Stimulated activated CD8-positive, alpha-beta memory T cell treated with anti-CD3 and anti-CD28 coated beads, Interleukin-7, amount 100 ng/mL, for 4 hours (primary cell): ENCODE data around the gene ADGRG1.
A peak's percentile ranks its signal among the peaks of the same experiment; 100 is the strongest.
"Not testable (repeated sequence)": the region's sequence is repeated elsewhere in the genome, so short reads cannot be mapped to it uniquely, and the experiment has no call there.

Source experiments
- DNase-seq, 2 donors: peaks; one replicate each; pipeline ENCODE4 v3.0.0-alpha.2; 2020; ENCODE audit warnings: low read depth in 2 of 2

The ADGRG1 gene

DNA sequence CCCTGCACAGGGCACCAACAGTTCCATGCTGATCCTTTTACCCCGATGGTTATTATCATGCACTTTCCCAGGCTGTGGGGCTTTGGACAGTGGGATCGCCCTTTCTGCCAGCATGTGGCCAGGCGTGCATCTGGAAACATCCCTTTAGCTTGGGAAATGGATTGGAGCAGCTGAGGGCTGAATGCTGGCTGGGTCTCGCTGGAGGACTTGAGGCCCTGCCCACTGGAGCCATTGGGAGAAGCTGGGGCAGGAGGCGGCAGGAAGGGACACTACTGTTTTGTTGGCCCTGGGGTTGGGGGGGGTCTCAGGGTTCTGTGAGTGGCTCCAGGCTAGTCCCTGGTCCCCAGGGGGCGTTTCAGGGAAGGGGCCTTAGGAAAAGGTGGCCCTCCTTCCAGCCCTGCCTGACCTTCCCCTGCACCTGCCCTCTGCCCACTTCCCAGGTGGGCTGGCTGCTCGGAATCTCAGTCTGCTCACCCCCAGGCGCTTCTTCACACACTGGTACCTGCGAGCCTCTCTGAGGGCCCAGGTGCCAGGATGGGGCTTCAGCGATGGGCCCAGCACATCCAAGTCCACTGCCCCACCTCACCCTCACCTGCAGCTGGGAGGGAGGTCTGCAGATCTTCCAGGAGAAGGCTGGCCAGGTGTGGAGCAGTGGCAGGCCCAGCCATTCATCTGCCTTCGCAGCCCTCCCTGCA lies 38.1 kb downstream of the ADGRG1 start:
- no peak for DNase-seq

- no peak for DNase-seq
These were observed 38.7 kb downstream of the ADGRG1 start for GRCh38 chr16:57667048-57667525.

- DNase-seq: peak in 1 of 2 donors; percentile 23
These were observed 39.3 kb downstream of the ADGRG1 start for GRCh38 chr16:57667526-57668262.

DNA sequence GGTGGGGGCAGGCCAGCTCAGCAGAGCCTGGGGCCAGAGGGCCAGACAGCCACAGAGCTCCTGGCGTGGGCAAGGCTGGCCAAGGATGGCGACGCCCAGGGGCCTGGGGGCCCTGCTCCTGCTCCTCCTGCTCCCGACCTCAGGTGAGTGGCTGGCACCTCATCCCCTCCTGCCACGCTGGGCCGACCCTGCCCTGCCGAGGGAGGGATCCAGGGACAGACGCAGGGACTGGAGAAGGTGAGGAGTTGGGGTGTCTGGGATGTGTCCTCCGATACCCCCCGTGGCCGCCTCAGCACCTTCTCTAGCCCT lies 39.8 kb downstream of the ADGRG1 start, which contains the start of gene ADGRG3:
ADGRG3 (plus strand) TSS at position 44 of the 309 bp plus-strand sequence; CDS start at position 86, 42 bp downstream.
- DNase-seq: no peak

- DNase-seq: no peak
These were observed 40.4 kb downstream of the ADGRG1 start for GRCh38 chr16:57668630-57669475.

- no peak for DNase-seq
These were observed 41.2 kb downstream of the ADGRG1 start for GRCh38 chr16:57669476-57670162.

GRCh38 chr16:57670196-57670595 lies 41.8 kb downstream of the ADGRG1 start:
- DNase-seq: no peak

- DNase-seq: not testable (repeated sequence)
These were observed 43.0 kb downstream of the ADGRG1 start for GRCh38 chr16:57671451-57671850.

DNA sequence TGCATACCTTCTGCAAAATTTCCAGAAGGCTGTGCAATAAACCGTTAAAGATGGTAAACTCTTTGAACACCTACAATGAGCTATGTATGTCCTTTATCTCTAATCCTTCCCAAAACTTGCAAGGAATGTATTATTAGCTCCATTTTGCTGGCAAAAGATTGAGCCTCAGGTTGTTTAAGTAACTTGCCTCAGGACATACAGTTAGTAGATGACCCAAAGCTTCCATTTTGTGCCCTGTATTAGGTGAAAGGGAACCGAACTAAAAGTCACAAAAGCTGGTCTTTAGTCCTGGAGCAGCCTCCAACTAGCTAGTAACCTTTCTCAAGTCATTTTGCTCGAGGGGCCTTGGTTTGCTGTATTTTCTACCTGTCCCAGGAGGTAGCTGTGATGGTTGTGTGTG lies 44.0 kb downstream of the ADGRG1 start:
- DNase-seq: no peak

- no peak for DNase-seq
These were observed 44.4 kb downstream of the ADGRG1 start for GRCh38 chr16:57672824-57673223.

DNA sequence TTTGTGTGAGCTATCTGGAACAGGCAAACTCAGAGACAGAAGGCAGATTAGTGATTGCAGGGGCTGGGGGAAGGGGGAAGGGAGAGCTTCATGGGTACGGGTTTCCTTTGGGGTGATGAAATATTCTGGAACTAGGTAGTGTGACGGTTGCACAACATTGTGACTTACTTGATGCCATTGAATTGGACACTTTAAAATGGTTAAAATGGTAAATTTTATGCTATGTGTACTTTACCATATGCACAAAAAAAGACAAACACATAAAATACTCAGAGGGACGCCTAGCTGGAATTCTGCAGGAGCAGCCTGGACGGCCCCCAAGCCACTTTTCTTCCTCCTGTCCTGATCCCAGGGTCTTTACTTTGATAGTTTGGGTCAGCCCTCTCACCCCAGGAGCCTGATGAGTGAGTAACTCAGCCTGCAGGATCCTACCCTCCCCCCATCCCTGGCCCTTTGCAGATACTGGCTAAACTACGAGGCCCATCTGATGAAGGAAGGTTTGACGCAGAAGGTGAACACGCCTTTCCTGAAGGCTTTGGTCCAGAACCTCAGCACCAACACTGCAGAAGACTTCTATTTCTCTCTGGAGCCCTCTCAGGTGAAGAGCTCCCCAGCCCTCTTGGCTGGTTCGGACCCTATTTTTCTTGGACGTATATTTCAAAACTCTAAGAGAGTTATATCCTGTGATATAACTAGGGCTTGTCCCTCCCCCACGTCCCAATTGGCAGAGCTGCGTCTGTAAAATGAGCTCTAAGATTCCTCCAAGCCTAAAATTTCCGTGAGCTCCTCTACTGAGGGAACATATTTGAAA lies 47.5 kb downstream of the ADGRG1 start:
- DNase-seq: no peak

DNA sequence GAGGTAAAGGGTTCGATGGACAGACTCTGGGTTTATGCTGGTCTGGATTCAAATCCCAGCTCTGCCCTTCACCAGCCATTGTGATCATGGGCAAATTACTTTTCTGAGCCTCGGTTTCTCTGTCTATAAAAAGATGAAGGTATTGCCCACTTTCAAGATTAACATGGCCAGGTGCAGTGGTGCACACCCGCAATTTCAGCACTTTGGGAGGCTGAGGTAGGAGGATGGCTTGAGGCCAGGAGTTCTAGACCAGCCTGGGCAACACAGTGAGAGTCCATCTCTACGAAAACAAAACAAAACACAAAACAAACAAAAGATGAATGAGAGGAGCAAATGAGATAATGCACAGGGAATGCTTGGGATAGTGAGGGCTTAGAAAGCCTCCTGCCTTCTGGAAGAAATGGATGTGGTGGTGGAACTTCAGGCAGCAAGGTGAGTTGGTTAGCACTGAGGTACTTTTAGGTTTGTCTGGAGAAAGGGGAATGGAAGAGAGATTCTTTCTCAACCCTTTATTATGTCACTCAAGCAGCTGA lies 48.2 kb downstream of the ADGRG1 start:
- DNase-seq: no peak

DNA sequence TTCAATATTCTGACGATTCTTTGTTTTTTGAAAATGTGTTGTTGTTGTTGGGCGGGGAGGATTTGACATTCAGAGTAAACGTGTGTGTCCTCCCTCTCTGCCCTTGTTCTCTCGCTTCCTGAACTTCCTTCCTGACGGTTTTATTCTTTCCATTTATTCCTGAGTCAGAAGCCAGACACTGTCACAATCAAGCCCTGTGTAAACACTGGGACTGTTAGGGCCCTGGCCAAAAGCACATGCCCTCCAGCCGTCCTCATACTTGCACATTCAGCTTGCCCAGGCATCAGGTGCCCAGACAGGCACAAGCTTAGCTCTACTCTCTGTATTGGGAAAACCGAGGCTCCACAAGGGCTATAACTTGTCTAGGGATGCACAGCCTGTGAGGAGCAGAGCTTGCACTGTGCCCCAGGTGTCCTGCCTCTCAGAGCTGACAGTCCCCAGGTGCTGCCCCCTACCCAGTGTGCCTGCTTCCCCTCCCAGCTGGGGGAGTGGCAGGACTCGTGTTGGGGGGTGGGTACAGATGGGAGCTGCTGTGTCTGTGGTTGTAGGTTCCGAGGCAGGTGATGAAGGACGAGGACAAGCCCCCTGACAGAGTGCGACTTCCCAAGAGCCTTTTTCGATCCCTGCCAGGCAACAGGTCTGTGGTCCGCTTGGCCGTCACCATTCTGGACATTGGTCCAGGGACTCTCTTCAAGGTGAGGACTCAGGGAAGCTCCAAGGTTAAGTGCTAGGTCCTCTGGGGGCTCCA lies 49.4 kb downstream of the ADGRG1 start:
- DNase-seq: no peak

- no peak for DNase-seq
These were observed 50.6 kb downstream of the ADGRG1 start for GRCh38 chr16:57679016-57679415.

DNA sequence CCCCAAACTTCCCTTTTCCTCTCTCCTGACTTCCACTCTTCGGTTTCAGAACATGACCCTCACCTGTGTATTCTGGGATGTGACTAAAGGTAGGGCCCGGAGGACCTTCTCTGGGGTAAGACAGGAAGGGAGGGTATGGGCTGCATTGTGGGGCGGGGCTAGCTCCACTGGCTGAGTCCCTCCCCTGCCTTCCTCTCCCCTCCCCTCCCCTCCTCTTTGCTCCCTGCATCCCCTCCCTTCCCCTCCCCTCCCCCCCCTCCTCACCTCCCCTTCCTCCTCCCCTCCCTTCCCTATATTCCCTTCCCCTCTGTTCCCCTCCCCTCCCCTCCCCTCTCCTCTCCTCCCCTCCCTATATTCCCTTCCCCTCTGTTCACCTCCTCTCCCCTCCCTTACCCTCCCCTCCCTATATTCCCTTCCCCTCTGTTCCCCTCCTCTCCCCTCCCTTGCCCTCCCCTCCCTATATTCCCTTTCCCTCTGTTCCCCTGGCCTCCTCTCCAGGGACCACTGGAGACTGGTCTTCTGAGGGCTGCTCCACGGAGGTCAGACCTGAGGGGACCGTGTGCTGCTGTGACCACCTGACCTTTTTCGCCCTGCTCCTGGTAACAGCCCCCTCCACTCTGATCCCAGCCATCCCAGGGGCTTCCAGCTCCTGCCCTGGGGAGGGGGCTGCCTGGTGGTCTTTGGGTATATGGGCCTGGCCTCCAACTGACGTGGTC lies 51.5 kb downstream of the ADGRG1 start:
- DNase-seq: no peak

- no peak for DNase-seq
These were observed 52.5 kb downstream of the ADGRG1 start for GRCh38 chr16:57680842-57681375.

- no peak for DNase-seq
These were observed 53.7 kb downstream of the ADGRG1 start for GRCh38 chr16:57681950-57682728.
